ENCODE data around the gene KCNK5. TPM values are rescaled to one million over a fixed set of nuclear protein-coding genes. Genes with fewer than 3 reads are reported as not detected.

The KCNK5 gene
- polyA plus RNA-seq, 3 donors = 0.09 TPM; not detected in 2

DNA sequence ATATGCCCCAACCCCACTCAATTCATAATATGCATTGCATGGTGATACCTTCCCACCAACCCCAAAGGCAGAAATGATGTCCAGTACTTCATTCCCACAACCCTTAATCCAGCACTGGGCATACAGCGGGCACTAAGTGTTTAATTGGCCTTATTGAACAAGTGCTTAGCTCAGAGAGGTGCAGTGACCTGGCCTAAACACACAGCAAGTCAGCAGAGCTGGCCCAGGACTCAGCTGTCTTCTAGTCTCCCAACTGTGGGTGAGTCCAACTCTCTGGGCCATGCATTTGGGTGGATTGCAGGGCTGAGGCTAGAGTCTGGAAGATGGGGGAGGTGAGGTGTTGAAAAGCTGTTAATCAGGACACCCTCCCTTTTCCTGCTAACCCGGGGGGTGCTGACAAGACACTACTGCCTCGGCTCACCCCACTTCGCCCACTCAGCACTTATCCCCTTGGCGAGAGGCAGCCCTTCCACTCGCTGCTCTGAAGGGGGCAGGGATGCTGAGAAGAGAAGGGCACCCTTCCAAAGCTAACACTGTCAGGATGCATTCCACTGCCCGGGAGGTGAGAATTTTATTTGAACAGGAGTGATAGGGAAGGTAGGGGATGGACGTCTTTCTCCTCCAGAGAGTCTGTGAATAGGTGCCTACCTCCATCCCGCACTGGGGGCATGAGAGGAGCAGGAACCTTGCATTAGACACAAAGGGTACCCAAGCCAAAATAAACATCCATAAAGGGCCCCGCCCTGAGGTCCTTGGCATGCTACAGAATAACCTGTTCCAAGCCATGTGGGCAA lies 14.2 kb downstream of the KCNK5 start:
- Histone ChIP-seq H3K27ac (ENCODE audit: low read depth in 1 of 2, low read length in 2 of 2) (no peak overlapping the region), H3K4me1 (ENCODE audit: control insufficient read depth in 1 of 2, insufficient read depth in 2 of 2, low read length in 2 of 2) (peaks cover 55 to 65% of the 10 kb centered on the region in 2 donors), H3K9ac (ENCODE audit: insufficient read depth, low read length, poor library complexity, severe bottlenecking) (no peak overlapping the region), H3K36me3 (replicated peaks in 1 of 2; ENCODE audit: control insufficient read depth in 1 of 2, insufficient read depth in 2 of 2, low read length in 2 of 2) (no peaks in the 10 kb centered on the region), H3K9me3 (replicated peaks in 1 of 2; ENCODE audit: control insufficient read depth in 1 of 2, insufficient read depth in 1 of 2, low read length in 2 of 2) (no peaks in the 10 kb centered on the region), H3K27me3 (ENCODE audit: control insufficient read depth in 2 of 2, insufficient read depth in 2 of 2, low read length in 2 of 2) (no peaks in the 10 kb centered on the region), H3K79me2 (ENCODE audit: insufficient read depth, low read length) (peaks cover 77% of the 10 kb centered on the region), H4K20me1 (ENCODE audit: insufficient read depth, low read length) (no peaks in the 10 kb centered on the region), H3K4me3 (replicated peaks in 1 of 3; ENCODE audit: low read depth in 2 of 3, low read length in 3 of 3) (no peak overlapping the region), H2AFZ (ENCODE audit: insufficient read depth, low read depth, low read length, poor library complexity, severe bottlenecking) (no peak overlapping the region), H3K4me2 (replicated peaks; ENCODE audit: extremely low read depth, low read length, poor library complexity, severe bottlenecking) (no peak overlapping the region)
- H3K4me1 Mint-ChIP-seq = peaks cover 62% of the 10 kb centered on the region
- TF ChIP-seq, protein P1, sequence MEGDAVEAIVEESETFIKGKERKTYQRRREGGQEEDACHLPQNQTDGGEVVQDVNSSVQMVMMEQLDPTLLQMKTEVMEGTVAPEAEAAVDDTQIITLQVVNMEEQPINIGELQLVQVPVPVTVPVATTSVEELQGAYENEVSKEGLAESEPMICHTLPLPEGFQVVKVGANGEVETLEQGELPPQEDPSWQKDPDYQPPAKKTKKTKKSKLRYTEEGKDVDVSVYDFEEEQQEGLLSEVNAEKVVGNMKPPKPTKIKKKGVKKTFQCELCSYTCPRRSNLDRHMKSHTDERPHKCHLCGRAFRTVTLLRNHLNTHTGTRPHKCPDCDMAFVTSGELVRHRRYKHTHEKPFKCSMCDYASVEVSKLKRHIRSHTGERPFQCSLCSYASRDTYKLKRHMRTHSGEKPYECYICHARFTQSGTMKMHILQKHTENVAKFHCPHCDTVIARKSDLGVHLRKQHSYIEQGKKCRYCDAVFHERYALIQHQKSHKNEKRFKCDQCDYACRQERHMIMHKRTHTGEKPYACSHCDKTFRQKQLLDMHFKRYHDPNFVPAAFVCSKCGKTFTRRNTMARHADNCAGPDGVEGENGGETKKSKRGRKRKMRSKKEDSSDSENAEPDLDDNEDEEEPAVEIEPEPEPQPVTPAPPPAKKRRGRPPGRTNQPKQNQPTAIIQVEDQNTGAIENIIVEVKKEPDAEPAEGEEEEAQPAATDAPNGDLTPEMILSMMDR (IDR thresholded peaks at IDR 0.05) = no peak
- WGBS (ENCODE audit: insufficient coverage) = 100% methylated on average over 2 of the region's 10 CpGs
- no peaks in the 10 kb centered on the region for H3K27me3 Mint-ChIP-seq (ENCODE audit: low read depth in 3 of 3)
- H3K36me3 Mint-ChIP-seq = peaks cover 2 to 4% of the 10 kb centered on the region in 2 donors
- intact Hi-C loops (cut with micrococcal nuclease) = no loop called here
- H3K4me3 Mint-ChIP-seq = no peak overlapping the region
- H3K27ac Mint-ChIP-seq = peak overlapping the region in 1 of 7 donors; percentile 30
- DNase-seq = no peak
- H3K9me3 Mint-ChIP-seq = no peaks in the 10 kb centered on the region

DNA sequence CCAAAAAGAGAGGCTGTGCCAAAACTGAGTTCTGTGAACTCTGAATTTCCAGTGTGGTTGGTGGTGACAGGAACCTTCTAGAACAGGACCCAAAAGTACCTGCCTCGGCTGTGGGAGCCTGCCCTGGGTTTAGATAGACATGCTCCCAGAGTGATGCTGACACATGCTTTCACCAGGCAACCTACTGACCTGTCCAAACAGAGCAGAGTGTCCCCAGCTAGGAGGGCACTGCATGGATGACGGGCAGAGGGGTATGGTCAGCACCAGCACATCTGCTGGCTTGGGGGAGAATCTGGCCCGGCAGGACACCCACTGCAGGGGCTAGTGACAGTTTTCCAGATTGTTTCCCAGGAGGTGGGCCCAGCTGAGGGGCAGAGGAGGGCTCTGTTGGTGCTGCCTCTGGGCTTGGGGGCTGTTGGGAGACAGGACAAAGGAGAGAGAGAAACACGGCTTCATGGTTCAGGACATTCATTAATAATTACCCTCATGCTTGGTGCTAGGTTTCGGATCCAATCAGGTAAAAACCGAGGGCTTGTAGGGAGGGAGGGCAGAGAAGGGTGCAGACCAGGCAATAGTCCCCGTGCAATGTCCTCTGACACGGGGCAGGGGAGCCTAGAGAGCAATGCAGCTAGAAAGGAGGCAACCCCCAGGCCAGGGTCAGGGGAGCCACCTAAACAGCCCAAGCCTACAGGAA lies 15.0 kb downstream of the KCNK5 start:
- Histone ChIP-seq H3K4me3 (replicated peaks in 1 of 3; ENCODE audit: low read depth in 2 of 3, low read length in 3 of 3) (no peak overlapping the region), H3K36me3 (replicated peaks in 1 of 2; ENCODE audit: control insufficient read depth in 1 of 2, insufficient read depth in 2 of 2, low read length in 2 of 2) (no peaks in the 10 kb centered on the region), H3K4me1 (ENCODE audit: control insufficient read depth in 1 of 2, insufficient read depth in 2 of 2, low read length in 2 of 2) (peaks cover 55 to 65% of the 10 kb centered on the region in 2 donors), H4K20me1 (ENCODE audit: insufficient read depth, low read length) (no peaks in the 10 kb centered on the region), H3K79me2 (ENCODE audit: insufficient read depth, low read length) (peaks cover 77% of the 10 kb centered on the region), H2AFZ (ENCODE audit: insufficient read depth, low read depth, low read length, poor library complexity, severe bottlenecking) (no peak overlapping the region), H3K27me3 (ENCODE audit: control insufficient read depth in 2 of 2, insufficient read depth in 2 of 2, low read length in 2 of 2) (no peaks in the 10 kb centered on the region), H3K27ac (ENCODE audit: low read depth in 1 of 2, low read length in 2 of 2) (peak overlapping the region in 1 of 2 donors; percentile 69), H3K9ac (ENCODE audit: insufficient read depth, low read length, poor library complexity, severe bottlenecking) (no peak overlapping the region), H3K9me3 (replicated peaks in 1 of 2; ENCODE audit: control insufficient read depth in 1 of 2, insufficient read depth in 1 of 2, low read length in 2 of 2) (no peaks in the 10 kb centered on the region), H3K4me2 (replicated peaks; ENCODE audit: extremely low read depth, low read length, poor library complexity, severe bottlenecking) (no peak overlapping the region)
- Mint-ChIP-seq H3K27ac (peak overlapping the region in 1 of 7 donors; percentile 7), H3K9me3 (no peaks in the 10 kb centered on the region), H3K36me3 (peaks cover 2 to 4% of the 10 kb centered on the region in 2 donors), H3K27me3 (ENCODE audit: low read depth in 3 of 3) (no peaks in the 10 kb centered on the region), H3K4me1 (peaks cover 65% of the 10 kb centered on the region), H3K4me3 (no peak overlapping the region)
- TF ChIP-seq, protein P1 (IDR thresholded peaks at IDR 0.05) = no peak
- intact Hi-C loops (cut with micrococcal nuclease) = no loop called here
- 84% methylated on average over 6 of the region's 8 CpGs for WGBS (ENCODE audit: insufficient coverage)
- no peak for DNase-seq
